Astrocyte (in vitro differentiated cells and primary cell): ENCODE measurements around the gene SLC25A13.

ENCODE experiments used
- CTCF ChIP-seq: IDR thresholded peaks from 2 replicates; pipeline ENCODE4 v1.5.1; 2011; ENCODE audit warnings: low read depth, mild to moderate bottlenecking, inconsistent platforms, low read length, moderate library complexity; ENCODE audit not compliant: insufficient read depth
- EZH2 ChIP-seq: IDR thresholded peaks from 2 replicates; pipeline ENCODE4 v1.6.1; 2012; ENCODE audit warnings: mild to moderate bottlenecking, low read length, inconsistent platforms; ENCODE audit not compliant: insufficient read depth

- TF ChIP-seq EZH2 (no peak), CTCF (no peak)
Measured at GRCh38 chr7:96174812-96175211, 147.1 kb downstream of the SLC25A13 start.
